Stimulated activated naive CD4-positive, alpha-beta T cell (primary cell): ENCODE results near the gene TRPC4.

Experiments
- DNase-seq, 6 experiments: peaks; one replicate each; lab custom pipeline; 2025; lab: John Stamatoyannopoulos, UW

Gene TRPC4

GRCh38 chr13:37869756-37870488, at the start of gene TRPC4:
TSS of gene TRPC4 (minus strand) at chr13:37869772. CDS start at chr13:37783333, 86,439 bp downstream.
- no peak for DNase-seq

- no peak for DNase-seq
These were observed 49.2 kb upstream of the TRPC4 start for GRCh38 chr13:37918751-37919150.

GRCh38 chr13:37918116-37918714, 48.6 kb upstream of the TRPC4 start:
- no peak for DNase-seq

- no peak for DNase-seq
These were observed 45.3 kb upstream of the TRPC4 start for GRCh38 chr13:37914781-37915391.

GRCh38 chr13:37910790-37911189, 41.2 kb upstream of the TRPC4 start:
- no peak for DNase-seq

GRCh38 chr13:37906880-37907279, 37.3 kb upstream of the TRPC4 start:
- DNase-seq, result no peak

GRCh38 chr13:37905736-37906135, 36.2 kb upstream of the TRPC4 start:
- no peak for DNase-seq

GRCh38 chr13:37899753-37900152, 30.2 kb upstream of the TRPC4 start:
- no peak for DNase-seq

- no peak for DNase-seq
These were observed 23.7 kb upstream of the TRPC4 start for GRCh38 chr13:37893321-37893720.

- no peak for DNase-seq
These were observed 20.2 kb upstream of the TRPC4 start for GRCh38 chr13:37889820-37890219.

GRCh38 chr13:37889102-37889501, 19.5 kb upstream of the TRPC4 start:
- no peak for DNase-seq

- DNase-seq, result no peak
These were observed 17.3 kb upstream of the TRPC4 start for GRCh38 chr13:37886879-37887278.

GRCh38 chr13:37884674-37885073, 15.1 kb upstream of the TRPC4 start:
- DNase-seq, result no peak

- DNase-seq, result no peak
These were observed 14.5 kb upstream of the TRPC4 start for GRCh38 chr13:37884026-37884425.

- no peak for DNase-seq
These were observed 9.3 kb upstream of the TRPC4 start for GRCh38 chr13:37878921-37879320.

GRCh38 chr13:37878496-37878895, 8.9 kb upstream of the TRPC4 start:
- no peak for DNase-seq

GRCh38 chr13:37870895-37871550, 1.5 kb upstream of the TRPC4 start:
- DNase-seq, result no peak

- DNase-seq, result no peak
These were observed 895 bp upstream of the TRPC4 start for GRCh38 chr13:37870489-37870845.

GRCh38 chr13:37869506-37869755, 141 bp downstream of the TRPC4 start:
- DNase-seq, result no peak

GRCh38 chr13:37868691-37869505, 674 bp downstream of the TRPC4 start:
- DNase-seq, result no peak

- no peak for DNase-seq
These were observed 5.9 kb downstream of the TRPC4 start for GRCh38 chr13:37863708-37864107.

- DNase-seq, result no peak
These were observed 34.2 kb downstream of the TRPC4 start for GRCh38 chr13:37835392-37835791.
